Endothelial cell of umbilical vein (primary cell): ENCODE results near the gene PTTG1IP2. TPM values are rescaled to one million over a fixed set of nuclear protein-coding genes. Genes with fewer than 3 reads are reported as not detected.

Source experiments
- BruUV-seq: library from RNA; stranded (reverse); fragments of 400-500 nt; replicated peaks from 2 replicates; lab custom pipeline; 2021; lab: Mats Ljungman, UMichigan
- CTCF ChIA-PET: fragments of 300-600, 350-600 bp; sonication (Branson Sonifier 250); formaldehyde crosslinking; loops from one replicate; lab custom pipeline; 2021; ENCODE audit warnings: antibody characterized with exemption, inconsistent platforms; lab: Charles Lee
- POLR2A ChIA-PET: fragments of 300-600, 350-600 bp; sonication (Branson Sonifier 250); formaldehyde crosslinking; loops from one replicate; lab custom pipeline; 2021; ENCODE audit warnings: antibody characterized with exemption, inconsistent platforms; lab: Charles Lee
- DNase-seq: peaks from one replicate; pipeline ENCODE4 v3.0.0-alpha.2; 2011; ENCODE audit warnings: low read depth, low spot score
- FAIRE-seq: peaks from 2 replicates; lab custom pipeline; 2011; peaks lifted over from hg19 to GRCh38; lab: Jason Lieb, UNC
- H2AFZ ChIP-seq: 2 replicates; pipeline ENCODE4 v1.6.0; 2012; ENCODE audit warnings: low read depth, low read length, control low read depth, inconsistent platforms
- H3K27ac ChIP-seq: 2 replicates; pipeline ENCODE4 v1.5.1; 2011; ENCODE audit warnings: low read depth, mild to moderate bottlenecking, control low read depth, low read length, moderate library complexity; ENCODE audit not compliant: insufficient read depth
- H3K27me3 ChIP-seq, 2 experiments: 2 replicates each; pipeline versions ENCODE4 v1.6.0 to v1.6.1; 2011; ENCODE audit warnings: low read length in 2 of 2, mixed read lengths in 1 of 2; ENCODE audit not compliant: control insufficient read depth in 2 of 2, insufficient read depth in 2 of 2
- H3K36me3 ChIP-seq, 2 experiments: 2 replicates in 1 of 2; 3 replicates in 1 of 2; pipeline ENCODE4 v1.5.1; 2011; ENCODE audit warnings: low read length in 2 of 2, mild to moderate bottlenecking in 1 of 2, moderate library complexity in 1 of 2; ENCODE audit not compliant: control insufficient read depth in 2 of 2, insufficient read depth in 2 of 2; ENCODE audit errors: extremely low read depth in 1 of 2
- H3K4me1 ChIP-seq: 3 replicates; pipeline ENCODE4 v1.5.1; 2011; ENCODE audit warnings: mild to moderate bottlenecking, low read length; ENCODE audit not compliant: control insufficient read depth, insufficient read depth; ENCODE audit errors: extremely low read depth
- H3K4me2 ChIP-seq: 2 replicates; pipeline ENCODE4 v1.6.1; 2011; ENCODE audit warnings: low read length, control low read depth, mixed read lengths; ENCODE audit not compliant: insufficient read depth
- H3K4me3 ChIP-seq, 3 experiments: fragments of 200-600 bp in 1 of 3; sonication (generic), shearing (Covaris generic) in 1 of 3; replicated peaks in 1 of 3; 2 replicates each; pipeline ENCODE4 v1.5.1; 2011 to 2016; ENCODE audit warnings: control low read depth in 3 of 3, low read length in 3 of 3, mild to moderate bottlenecking in 2 of 3, inconsistent platforms in 1 of 3, low read depth in 1 of 3, moderate library complexity in 1 of 3; ENCODE audit not compliant: insufficient read depth in 1 of 3
- H3K79me2 ChIP-seq: 2 replicates; pipeline ENCODE4 v1.6.0; 2012; ENCODE audit warnings: low read length, inconsistent platforms; ENCODE audit not compliant: control insufficient read depth, insufficient read depth
- H3K9ac ChIP-seq: replicated peaks from 2 replicates; pipeline ENCODE3; 2011; ENCODE audit warnings: low read length, control low read depth; ENCODE audit not compliant: insufficient read depth; ENCODE audit errors: extremely low read depth
- H3K9me1 ChIP-seq: replicated peaks from 3 replicates; pipeline ENCODE4 v1.6.0; 2011; ENCODE audit warnings: mild to moderate bottlenecking, low read length; ENCODE audit not compliant: control insufficient read depth, insufficient read depth; ENCODE audit errors: extremely low read depth
- H3K9me3 ChIP-seq: replicated peaks from 2 replicates; pipeline ENCODE4 v1.5.1; 2012; ENCODE audit warnings: low read length, inconsistent platforms; ENCODE audit not compliant: control insufficient read depth, insufficient read depth
- H4K20me1 ChIP-seq: replicated peaks from 2 replicates; pipeline ENCODE3; 2011; ENCODE audit warnings: mild to moderate bottlenecking, low read length; ENCODE audit not compliant: control insufficient read depth, insufficient read depth; ENCODE audit errors: extremely low read depth
- EZH2 ChIP-seq: IDR thresholded peaks from 2 replicates; pipeline ENCODE4 v1.6.1; 2012; ENCODE audit warnings: borderline replicate concordance, low read depth, mild to moderate bottlenecking, moderate library complexity, low read length, inconsistent platforms; ENCODE audit not compliant: severe bottlenecking
- FOS ChIP-seq: IDR thresholded peaks from 2 replicates; pipeline ENCODE4 v1.6.1; 2011; ENCODE audit warnings: mild to moderate bottlenecking, low read length, moderate library complexity, borderline replicate concordance; ENCODE audit not compliant: insufficient read depth
- GATA2 ChIP-seq: IDR thresholded peaks from 2 replicates; pipeline ENCODE4 v1.7.0; 2011; ENCODE audit warnings: low read depth, mild to moderate bottlenecking, moderate library complexity, mixed read lengths, low read length; ENCODE audit not compliant: insufficient read length, insufficient read depth
- JUN ChIP-seq: IDR thresholded peaks from 2 replicates; pipeline ENCODE4 v1.6.1; 2011; ENCODE audit warnings: borderline replicate concordance, low read depth; ENCODE audit not compliant: insufficient read length, insufficient read depth
- MYC ChIP-seq: IDR thresholded peaks from one replicate; pipeline ENCODE4 v1.6.1; 2011; ENCODE audit warnings: mild to moderate bottlenecking, low read depth, low read length
- POLR2A ChIP-seq: IDR thresholded peaks from 2 replicates; pipeline ENCODE4 v1.6.1; 2012; ENCODE audit warnings: low read depth, mild to moderate bottlenecking, control low read depth, low read length
- POLR2AphosphoS5 ChIP-seq: IDR thresholded peaks from 2 replicates; pipeline ENCODE4 v1.6.1; 2012; ENCODE audit warnings: low read depth, mild to moderate bottlenecking, control low read depth, low read length, moderate library complexity; ENCODE audit not compliant: insufficient read depth
- dilution Hi-C: fragments of 300-500 bp; cut with MboI; formaldehyde crosslinking; loops from one replicate; pipeline ENCODE4 v1.15.0; 2019; ENCODE audit warnings: low sequenced_read_pairs; ENCODE audit not compliant: extremely low pct_ligation_motif_present
- intact Hi-C: fragments of 100-400 bp; cut with micrococcal nuclease; formaldehyde crosslinking; loops from one replicate; pipeline ENCODE4 v1.10.0; 2022
- polyA plus RNA-seq, 4 experiments: library from polyadenylated mRNA; depleted of rRNA in 3 of 4; stranded (reverse) in 3 of 4; unstranded in 1 of 4; fragments of >200 nt; gene quantifications; 2 replicates each; pipeline versions ENCODE4 v1.2.1 to v1.2.3, GENCODE V29; 2011 to 2012; ENCODE audit warnings: missing spikeins in 1 of 4
- total RNA-seq: library from RNA; stranded (reverse); gene quantifications from 2 replicates; pipeline ENCODE4 v1.2.3, GENCODE V29; 2021
- TF ChIP-seq, protein P1 (sequence below), 2 donors: IDR thresholded peaks; 1 replicate in 1 of 2; 2 replicates in 1 of 2; pipeline ENCODE4 v1.5.1; 2011; ENCODE audit warnings: low read length in 2 of 2, mild to moderate bottlenecking in 2 of 2, moderate library complexity in 2 of 2, control low read depth in 1 of 2, inconsistent platforms in 1 of 2, low read depth in 1 of 2; ENCODE audit not compliant: insufficient read depth in 1 of 2; ENCODE audit errors: extremely low read depth in 1 of 2
- TF ChIP-seq, protein P2 (sequence below): IDR thresholded peaks from 2 replicates; pipeline ENCODE4 v1.6.1; 2011; ENCODE audit not compliant: insufficient read depth, insufficient read length

Gene PTTG1IP2
- total and polyA plus RNA-seq, 2 donors (not counting 3 experiments of a cell fraction or from before 2014, with no cell fraction given): not detected

DNA sequence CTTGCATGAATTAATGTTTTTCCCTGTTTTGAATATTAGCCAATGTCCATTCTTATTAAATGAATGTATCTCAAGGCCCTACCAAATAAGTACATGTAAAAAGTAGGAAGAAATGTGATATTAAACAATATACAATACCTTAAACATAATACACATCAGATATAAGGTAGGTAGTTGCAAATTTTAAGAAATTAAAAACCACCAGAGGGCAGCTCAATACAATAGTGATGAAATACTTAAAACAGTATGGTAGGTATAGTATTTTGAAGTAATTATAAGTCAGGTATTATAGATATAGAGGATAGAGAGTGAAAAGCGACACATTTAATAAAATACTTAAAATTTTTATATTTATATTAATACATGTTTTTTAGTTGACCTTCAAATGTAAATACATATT, 83.1 kb downstream of the PTTG1IP2 start:
- DNase-seq (peak; percentile 46), FAIRE-seq (no peak)
- no TSS peak for BruUV-seq
- H3K9me3 ChIP-seq: no peaks in the 10 kb centered on the region
- no peaks in the 10 kb centered on the region for H3K36me3 ChIP-seq
- H3K9ac ChIP-seq: no peak overlapping the region
- ChIA-PET POLR2A (no interaction called here), CTCF (interaction anchor here (0.9 to 3.3 kb wide), 5 partner anchors 20 to 482 kb away, joined by 3 to 47 read pairs (median 4); no protein-coding TSS in a partner anchor)
- H3K9me1 ChIP-seq: no peaks in the 10 kb centered on the region
- dilution Hi-C loops (no loop called here), intact Hi-C loops (loop anchor here (1.0 to 5.0 kb wide), 3 partner anchors 77 to 482 kb away; no protein-coding TSS in a partner anchor)
- no peaks in the 10 kb centered on the region for H3K79me2 ChIP-seq
- H3K27me3 ChIP-seq: peaks cover 0 to 5% of the 10 kb centered on the region in 2 experiments
- H3K4me1 ChIP-seq: no peaks in the 10 kb centered on the region
- no peak overlapping the region for H3K4me2 ChIP-seq
- no peak overlapping the region for H3K27ac ChIP-seq
- no peak overlapping the region for H2AFZ ChIP-seq
- TF ChIP-seq JUN: no peak
- TF ChIP-seq, protein P1, sequence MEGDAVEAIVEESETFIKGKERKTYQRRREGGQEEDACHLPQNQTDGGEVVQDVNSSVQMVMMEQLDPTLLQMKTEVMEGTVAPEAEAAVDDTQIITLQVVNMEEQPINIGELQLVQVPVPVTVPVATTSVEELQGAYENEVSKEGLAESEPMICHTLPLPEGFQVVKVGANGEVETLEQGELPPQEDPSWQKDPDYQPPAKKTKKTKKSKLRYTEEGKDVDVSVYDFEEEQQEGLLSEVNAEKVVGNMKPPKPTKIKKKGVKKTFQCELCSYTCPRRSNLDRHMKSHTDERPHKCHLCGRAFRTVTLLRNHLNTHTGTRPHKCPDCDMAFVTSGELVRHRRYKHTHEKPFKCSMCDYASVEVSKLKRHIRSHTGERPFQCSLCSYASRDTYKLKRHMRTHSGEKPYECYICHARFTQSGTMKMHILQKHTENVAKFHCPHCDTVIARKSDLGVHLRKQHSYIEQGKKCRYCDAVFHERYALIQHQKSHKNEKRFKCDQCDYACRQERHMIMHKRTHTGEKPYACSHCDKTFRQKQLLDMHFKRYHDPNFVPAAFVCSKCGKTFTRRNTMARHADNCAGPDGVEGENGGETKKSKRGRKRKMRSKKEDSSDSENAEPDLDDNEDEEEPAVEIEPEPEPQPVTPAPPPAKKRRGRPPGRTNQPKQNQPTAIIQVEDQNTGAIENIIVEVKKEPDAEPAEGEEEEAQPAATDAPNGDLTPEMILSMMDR (IDR thresholded peaks at IDR 0.05; ENCODE audit: extremely low read depth in 1 of 2, insufficient read depth in 1 of 2, low read depth in 1 of 2, low read length in 2 of 2): peak in 1 of 2 donors; percentile 3
- no peaks in the 10 kb centered on the region for H4K20me1 ChIP-seq
- H3K4me3 ChIP-seq: no peak overlapping the region

DNA sequence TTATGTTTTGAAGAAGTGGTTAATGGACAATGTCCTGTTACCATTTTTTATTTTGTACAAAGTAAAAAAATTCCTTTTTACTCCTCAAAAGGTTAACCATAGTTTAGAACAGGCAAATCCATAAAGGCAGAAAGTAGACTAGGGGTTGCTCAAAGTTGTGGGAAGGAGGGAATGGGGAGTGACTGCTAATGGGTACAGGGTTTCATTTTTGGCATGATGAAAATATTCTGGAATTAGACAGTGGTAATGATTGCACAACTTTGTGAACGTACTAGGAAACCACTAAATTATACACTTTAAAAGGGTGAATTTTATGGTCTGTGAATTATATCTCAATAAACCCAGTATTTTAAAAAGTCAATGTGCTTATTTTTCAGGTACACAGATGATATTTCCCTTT, 91.3 kb downstream of the PTTG1IP2 start:
- Histone ChIP-seq H3K9me1 (no peaks in the 10 kb centered on the region), H3K4me3 (no peak overlapping the region), H3K27me3 (peaks cover 1 to 8% of the 10 kb centered on the region in 2 experiments), H3K9me3 (no peaks in the 10 kb centered on the region), H3K9ac (no peak overlapping the region), H4K20me1 (no peaks in the 10 kb centered on the region), H3K27ac (no peak overlapping the region), H3K79me2 (no peaks in the 10 kb centered on the region), H3K36me3 (no peaks in the 10 kb centered on the region), H3K4me1 (no peaks in the 10 kb centered on the region), H3K4me2 (no peak overlapping the region), H2AFZ (no peak overlapping the region)
- ChIA-PET CTCF (interaction anchor here (1.5 kb wide), 1 partner anchor 474 kb away, joined by 4 read pairs; no protein-coding TSS in a partner anchor), POLR2A (no interaction called here)
- TF ChIP-seq EZH2 (no peak), FOS (no peak), JUN (no peak), GATA2 (no peak), POLR2A (no peak), POLR2AphosphoS5 (no peak), MYC (no peak)
- TF ChIP-seq, protein P2, sequence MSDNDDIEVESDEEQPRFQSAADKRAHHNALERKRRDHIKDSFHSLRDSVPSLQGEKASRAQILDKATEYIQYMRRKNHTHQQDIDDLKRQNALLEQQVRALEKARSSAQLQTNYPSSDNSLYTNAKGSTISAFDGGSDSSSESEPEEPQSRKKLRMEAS: no peak
- TF ChIP-seq, protein P1 (IDR thresholded peaks at IDR 0.05; ENCODE audit: extremely low read depth in 1 of 2, insufficient read depth in 1 of 2, low read depth in 1 of 2, low read length in 2 of 2): no peak
- intact Hi-C loops (no loop called here), dilution Hi-C loops (no loop called here)
- DNase-seq: no peak
- FAIRE-seq: no peak
- no TSS peak for BruUV-seq
